ENCODE data around the gene RSRC1. TPM values are rescaled to one million over a fixed set of nuclear protein-coding genes. Genes with fewer than 3 reads are reported as not detected.

The RSRC1 gene
- total and polyA plus RNA-seq, 2 donors (not counting 1 experiment from before 2014, with no cell fraction given) = 12.6 to 43.1 TPM

GRCh38 chr3:158531334-158531733 is 421.4 kb downstream of the RSRC1 start:
- Histone ChIP-seq H3K4me1 (ENCODE audit: control insufficient read depth, extremely low read depth, insufficient read depth, low read length) (no peaks in the 10 kb centered on the region), H3K9me3 (ENCODE audit: control insufficient read depth, insufficient read depth, low read depth, low read length) (no peaks in the 10 kb centered on the region), H3K79me2 (ENCODE audit: control insufficient read depth, insufficient read depth, low read length) (no peaks in the 10 kb centered on the region), H3K9ac (ENCODE audit: insufficient read depth, low read length) (no peak overlapping the region), H3K4me2 (ENCODE audit: extremely low read depth, insufficient read depth, low read length) (no peak overlapping the region), H2AFZ (ENCODE audit: low read length) (no peak overlapping the region), H3K36me3 (ENCODE audit: control insufficient read depth, insufficient read depth, low read length) (no peaks in the 10 kb centered on the region), H4K20me1 (ENCODE audit: control insufficient read depth, extremely low read depth, insufficient read depth, low read length) (no peaks in the 10 kb centered on the region), H3K27me3 (ENCODE audit: control insufficient read depth, insufficient read depth, low read length) (no peaks in the 10 kb centered on the region), H3K27ac (ENCODE audit: insufficient read depth, low read length) (no peak overlapping the region), H3K4me3 (replicated peaks in 1 of 4; ENCODE audit: control extremely low read depth in 1 of 4, insufficient read depth in 1 of 4, low read depth in 3 of 4, low read length in 4 of 4) (no peak overlapping the region)
- no peak for TF ChIP-seq CTCF (conservative IDR thresholded peaks at IDR 0.05 in 1 of 2, IDR thresholded peaks at IDR 0.05 in 1 of 2; ENCODE audit: low read depth in 1 of 2, low read length in 2 of 2)
- no peak for TF ChIP-seq EZH2 (IDR thresholded peaks at IDR 0.05; ENCODE audit: low read length, missing control alignments)
- DNase-seq (ENCODE audit: low read depth in 2 of 2) = peak in 1 of 2 donors; percentile 12

DNA sequence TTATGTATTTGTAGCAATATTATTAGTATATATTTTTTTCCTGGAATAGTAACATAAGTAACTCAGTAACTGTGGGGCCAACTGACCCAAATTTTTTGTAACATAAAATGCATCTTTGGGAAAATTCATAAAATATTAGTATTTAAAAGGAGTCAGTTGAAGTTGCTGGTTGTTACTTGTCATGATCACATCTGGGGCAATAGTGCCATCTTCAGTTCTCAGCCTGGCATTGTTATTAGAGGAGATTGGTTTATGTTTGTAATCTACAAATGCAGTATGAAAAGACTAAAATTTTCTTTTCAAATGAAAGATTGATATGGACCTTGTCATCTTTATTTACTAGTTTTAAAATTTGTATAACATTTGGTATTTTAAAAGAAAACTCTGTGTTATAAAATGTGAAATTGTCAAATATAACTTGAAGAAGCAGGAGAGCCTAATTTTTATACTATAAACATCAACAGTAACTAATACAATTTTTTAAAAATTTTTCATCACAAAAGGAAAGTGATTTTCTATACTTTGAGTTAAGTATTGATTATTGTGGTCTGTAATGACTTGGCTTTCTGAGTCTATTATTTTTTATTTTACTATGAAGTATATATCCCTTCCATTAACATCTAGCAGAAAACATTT is 422.3 kb downstream of the RSRC1 start:
- Histone ChIP-seq H3K79me2 (ENCODE audit: control insufficient read depth, insufficient read depth, low read length) (no peaks in the 10 kb centered on the region), H3K27me3 (ENCODE audit: control insufficient read depth, insufficient read depth, low read length) (no peaks in the 10 kb centered on the region), H3K4me3 (replicated peaks in 1 of 4; ENCODE audit: control extremely low read depth in 1 of 4, insufficient read depth in 1 of 4, low read depth in 3 of 4, low read length in 4 of 4) (no peak overlapping the region), H3K9me3 (ENCODE audit: control insufficient read depth, insufficient read depth, low read depth, low read length) (no peaks in the 10 kb centered on the region), H3K4me2 (ENCODE audit: extremely low read depth, insufficient read depth, low read length) (no peak overlapping the region), H3K27ac (ENCODE audit: insufficient read depth, low read length) (no peak overlapping the region), H4K20me1 (ENCODE audit: control insufficient read depth, extremely low read depth, insufficient read depth, low read length) (no peaks in the 10 kb centered on the region), H3K36me3 (ENCODE audit: control insufficient read depth, insufficient read depth, low read length) (no peaks in the 10 kb centered on the region), H2AFZ (ENCODE audit: low read length) (no peak overlapping the region), H3K9ac (ENCODE audit: insufficient read depth, low read length) (no peak overlapping the region), H3K4me1 (ENCODE audit: control insufficient read depth, extremely low read depth, insufficient read depth, low read length) (no peaks in the 10 kb centered on the region)
- TF ChIP-seq CTCF (conservative IDR thresholded peaks at IDR 0.05 in 1 of 2, IDR thresholded peaks at IDR 0.05 in 1 of 2; ENCODE audit: low read depth in 1 of 2, low read length in 2 of 2) = peak; percentile 56 to 78
- TF ChIP-seq EZH2 (IDR thresholded peaks at IDR 0.05; ENCODE audit: low read length, missing control alignments) = no peak
- DNase-seq (ENCODE audit: low read depth in 2 of 2) = peak; percentile 42 to 80

DNA sequence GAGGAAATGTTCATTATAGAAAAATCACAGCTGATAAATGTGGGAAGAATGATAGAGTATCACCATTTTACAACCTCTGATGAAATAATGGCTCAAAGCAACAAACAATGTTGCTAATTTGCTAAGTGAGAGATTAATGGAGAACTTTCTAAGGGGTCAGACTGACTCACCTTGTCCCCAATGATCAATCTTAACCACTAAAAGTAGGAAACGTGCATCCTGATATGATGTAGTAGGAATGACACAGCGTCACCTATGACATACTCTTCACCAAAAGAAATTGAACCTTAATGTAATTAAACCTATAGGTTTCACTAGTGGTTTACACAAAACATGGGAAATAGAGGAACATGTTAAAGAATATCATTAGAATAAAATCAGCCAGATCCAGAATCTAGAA is 426.0 kb downstream of the RSRC1 start:
- no peaks in the 10 kb centered on the region for H3K27me3 ChIP-seq (ENCODE audit: control insufficient read depth, insufficient read depth, low read length)
- no peak for TF ChIP-seq EZH2 (IDR thresholded peaks at IDR 0.05; ENCODE audit: low read length, missing control alignments)
- no peak for TF ChIP-seq CTCF (conservative IDR thresholded peaks at IDR 0.05 in 1 of 2, IDR thresholded peaks at IDR 0.05 in 1 of 2; ENCODE audit: low read depth in 1 of 2, low read length in 2 of 2)
- no peak overlapping the region for H3K27ac ChIP-seq (ENCODE audit: insufficient read depth, low read length)
- no peak overlapping the region for H3K4me3 ChIP-seq (replicated peaks in 1 of 4; ENCODE audit: control extremely low read depth in 1 of 4, insufficient read depth in 1 of 4, low read depth in 3 of 4, low read length in 4 of 4)
- no peak for DNase-seq (ENCODE audit: low read depth in 2 of 2)
- no peaks in the 10 kb centered on the region for H4K20me1 ChIP-seq (ENCODE audit: control insufficient read depth, extremely low read depth, insufficient read depth, low read length)
- no peak overlapping the region for H3K9ac ChIP-seq (ENCODE audit: insufficient read depth, low read length)
- no peaks in the 10 kb centered on the region for H3K79me2 ChIP-seq (ENCODE audit: control insufficient read depth, insufficient read depth, low read length)
- no peaks in the 10 kb centered on the region for H3K9me3 ChIP-seq (ENCODE audit: control insufficient read depth, insufficient read depth, low read depth, low read length)
- no peaks in the 10 kb centered on the region for H3K4me1 ChIP-seq (ENCODE audit: control insufficient read depth, extremely low read depth, insufficient read depth, low read length)
- no peak overlapping the region for H2AFZ ChIP-seq (ENCODE audit: low read length)
- H3K4me2 ChIP-seq (ENCODE audit: extremely low read depth, insufficient read depth, low read length) = no peak overlapping the region
- H3K36me3 ChIP-seq (ENCODE audit: control insufficient read depth, insufficient read depth, low read length) = no peaks in the 10 kb centered on the region
